GM19025 (cell line): ENCODE measurements around the gene ABCA8.

Source experiments
- ATAC-seq: cut with Tn5 transposase; IDR thresholded peaks from one replicate; pipeline ENCODE4 v1.9.1; 2021; ENCODE audit warnings: mild to moderate bottlenecking, low read depth, moderate library complexity; ENCODE audit not compliant: unreplicated experiment

ABCA8 gene

DNA sequence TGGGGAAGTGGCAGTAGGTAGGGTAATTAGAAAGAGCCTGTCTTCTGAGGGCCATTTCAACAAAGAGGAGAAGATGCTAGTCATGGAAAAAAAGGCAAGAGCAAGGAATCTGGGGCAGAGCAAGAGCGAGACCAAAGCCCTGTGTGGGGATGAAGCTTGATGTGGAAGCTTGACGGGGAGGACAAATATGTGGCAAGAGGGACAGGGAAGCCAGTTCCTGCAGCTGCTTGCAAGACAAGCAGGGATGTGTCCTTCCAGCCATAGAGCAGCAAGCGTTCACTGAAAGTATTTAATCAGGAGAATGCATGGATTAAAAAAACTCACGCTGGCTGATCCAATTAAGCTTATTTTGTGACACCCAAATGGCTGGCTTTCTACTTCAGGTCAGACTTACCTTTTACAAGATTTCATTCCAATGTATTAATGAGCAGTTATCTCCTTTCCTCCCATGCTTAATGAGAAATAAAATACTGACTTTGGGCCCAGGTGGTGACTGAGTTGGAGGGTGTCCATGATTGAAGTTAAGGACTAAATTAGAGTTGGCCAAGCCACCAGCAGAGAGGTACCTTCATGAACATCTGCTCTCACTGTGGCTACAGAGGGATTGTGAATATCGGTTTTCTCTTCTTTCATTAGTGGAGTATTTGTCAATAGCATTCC lies 76.8 kb downstream of the ABCA8 start:
- ATAC-seq, result no peak

DNA sequence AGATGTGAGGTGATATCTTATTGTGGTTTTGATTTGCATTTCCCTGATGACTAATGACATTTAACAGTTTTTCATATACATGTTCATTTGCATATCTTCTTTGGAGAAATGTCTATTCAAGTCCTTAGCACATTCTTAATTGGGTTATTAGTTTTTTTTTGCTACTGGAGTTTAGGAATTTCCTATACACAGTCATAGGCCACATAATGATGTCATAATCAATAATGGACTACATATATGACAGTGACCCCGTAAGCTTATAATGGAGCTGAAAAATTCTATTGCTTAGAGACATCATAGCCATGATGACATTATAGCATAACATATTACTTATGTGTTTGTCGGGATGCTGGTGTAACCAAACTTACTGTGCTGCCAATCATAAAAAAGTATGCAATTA lies 83.7 kb downstream of the ABCA8 start:
- ATAC-seq, result no peak

GRCh38 chr17:68870976-68871375 lies 84.2 kb downstream of the ABCA8 start:
- ATAC-seq, result no peak

DNA sequence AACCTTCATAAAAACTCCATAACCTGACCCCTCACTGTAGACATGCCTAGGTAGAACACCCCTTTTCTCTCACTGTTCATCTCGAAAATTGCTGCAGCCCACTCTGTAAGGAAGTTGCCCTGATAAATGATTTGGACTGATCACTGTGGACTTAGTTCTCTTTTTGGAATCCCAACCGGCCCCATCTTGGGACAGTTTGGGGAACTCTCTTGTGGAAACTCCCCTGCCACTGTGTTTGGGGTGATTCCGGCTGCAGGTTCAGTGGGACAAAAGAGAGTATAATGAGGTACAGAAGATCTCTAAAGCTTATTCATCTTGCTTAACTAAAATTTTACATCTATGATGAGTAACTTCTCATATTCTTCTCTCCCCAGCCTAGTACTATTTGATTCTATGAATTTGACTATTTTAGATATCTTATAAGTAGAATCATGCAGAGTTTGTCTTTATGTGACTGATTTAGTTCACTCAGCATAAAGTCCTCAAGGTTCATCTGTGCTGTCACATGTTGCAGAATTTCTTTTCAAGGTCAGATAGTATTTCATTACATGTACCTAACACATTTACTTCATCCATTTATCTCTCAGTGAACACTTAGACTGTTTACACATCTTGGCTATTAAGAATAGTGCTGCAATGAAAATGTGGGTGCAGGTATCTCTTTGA lies 84.9 kb downstream of the ABCA8 start:
- no peak for ATAC-seq

GRCh38 chr17:68868708-68869107 lies 86.5 kb downstream of the ABCA8 start:
- ATAC-seq, result no peak

- no peak for ATAC-seq
These were observed 87.3 kb downstream of the ABCA8 start for GRCh38 chr17:68867759-68868516.

DNA sequence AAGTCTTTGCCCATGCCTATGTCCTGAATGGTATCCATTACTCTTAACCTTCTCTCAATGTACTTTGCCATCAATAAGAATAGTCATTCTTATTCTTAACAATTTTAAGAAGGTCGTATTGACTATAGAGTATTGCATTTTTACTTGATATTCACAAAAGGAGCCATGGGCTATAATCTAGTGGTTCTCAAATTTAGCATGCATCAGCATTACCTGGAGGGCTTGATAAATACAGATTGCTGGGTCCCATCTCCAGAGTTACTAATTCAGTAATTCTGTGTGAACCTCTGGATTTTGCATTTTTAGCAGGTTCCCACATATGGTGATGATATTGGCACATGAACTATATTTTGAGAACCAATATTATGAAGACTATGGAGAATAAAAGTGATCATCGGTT lies 89.6 kb downstream of the ABCA8 start:
- no peak for ATAC-seq

DNA sequence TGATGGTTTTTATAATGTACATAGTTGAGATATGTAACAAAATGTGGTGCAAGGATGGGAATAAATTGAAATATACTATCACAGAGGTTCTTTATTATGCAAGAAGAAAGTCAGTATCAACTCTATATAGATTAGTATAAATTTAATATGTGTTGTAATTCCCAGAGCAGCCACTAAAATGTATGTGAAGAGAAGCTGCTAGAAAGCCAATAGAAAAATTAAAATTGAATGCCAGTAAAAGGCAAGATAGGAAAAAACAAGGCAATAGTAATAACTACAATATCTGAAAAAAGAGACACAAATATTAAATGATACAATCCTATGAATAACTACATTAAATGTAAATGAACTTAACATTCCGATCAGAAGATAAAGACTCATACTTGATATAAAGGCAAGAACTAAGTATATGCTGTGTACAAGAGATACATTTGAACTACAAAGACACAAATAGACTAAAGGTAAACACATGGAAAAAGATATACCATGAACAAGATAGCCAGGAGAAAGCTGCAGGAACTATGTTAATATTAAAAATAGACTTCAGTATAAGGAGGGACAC lies 92.0 kb downstream of the ABCA8 start:
- no peak for ATAC-seq

- ATAC-seq, result no peak
These were observed 93.6 kb downstream of the ABCA8 start for GRCh38 chr17:68861602-68862001.

DNA sequence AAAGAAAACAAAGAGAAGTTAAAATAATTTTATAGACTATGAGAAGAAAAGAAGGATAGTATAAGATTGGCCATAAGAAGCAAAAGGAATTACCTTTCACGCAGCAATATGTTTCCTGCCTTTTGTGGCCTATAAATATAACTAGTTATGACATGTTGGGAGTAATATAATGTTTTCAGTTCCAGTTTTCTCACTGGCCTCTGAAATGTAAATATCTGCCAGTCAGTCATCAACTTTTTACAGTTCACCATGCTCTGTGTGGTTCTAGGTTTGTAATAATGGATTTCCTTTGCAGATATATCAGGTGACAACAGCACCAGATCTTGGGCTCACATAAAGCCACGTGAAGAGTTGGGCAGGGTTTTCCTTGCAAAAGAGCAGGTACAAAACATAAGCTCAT lies 94.3 kb downstream of the ABCA8 start:
- ATAC-seq, result no peak

DNA sequence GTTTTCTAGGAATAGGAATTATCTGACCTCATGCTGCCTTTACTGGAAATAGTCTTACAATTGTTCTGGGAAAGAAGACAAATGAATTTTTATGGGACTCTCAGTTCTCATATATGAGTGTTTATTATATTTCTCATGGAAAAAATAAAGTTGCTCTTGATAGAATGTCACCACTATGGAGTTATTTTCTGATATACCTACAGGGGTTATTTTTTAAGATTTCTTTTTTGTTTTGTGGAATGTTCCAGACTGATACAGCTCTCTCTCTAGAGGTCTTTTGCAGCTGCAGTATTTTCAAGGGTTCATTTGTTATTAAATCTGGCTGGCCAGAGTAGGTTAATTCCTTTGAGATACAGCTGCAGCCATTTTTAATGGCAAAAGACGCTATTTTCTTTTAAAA lies 100.7 kb downstream of the ABCA8 start:
- no peak for ATAC-seq

- ATAC-seq, result no peak
These were observed 101.8 kb downstream of the ABCA8 start for GRCh38 chr17:68853439-68853838.

- ATAC-seq, result no peak
These were observed 102.2 kb downstream of the ABCA8 start for GRCh38 chr17:68853036-68853435.

DNA sequence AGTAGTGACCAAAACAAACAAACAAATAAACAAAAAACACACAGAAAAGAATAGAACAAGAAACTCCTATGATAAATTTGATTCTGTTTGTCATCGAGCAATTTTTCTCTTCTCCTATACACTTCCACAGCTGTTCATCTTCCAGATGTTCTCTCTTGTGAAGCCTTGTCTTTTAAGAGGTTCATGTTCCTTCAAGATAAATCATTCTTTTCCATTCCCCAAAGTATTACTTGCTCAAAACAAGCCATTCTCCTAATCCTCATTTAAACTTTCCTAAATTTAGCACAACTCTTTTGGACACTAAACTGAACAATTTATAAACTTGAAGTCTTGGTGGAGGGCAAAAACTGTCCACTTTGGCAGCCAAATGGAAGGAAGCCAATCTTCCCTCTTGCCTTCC lies 103.3 kb downstream of the ABCA8 start:
- no peak for ATAC-seq

GRCh38 chr17:68850749-68851510 lies 104.3 kb downstream of the ABCA8 start:
- no peak for ATAC-seq

DNA sequence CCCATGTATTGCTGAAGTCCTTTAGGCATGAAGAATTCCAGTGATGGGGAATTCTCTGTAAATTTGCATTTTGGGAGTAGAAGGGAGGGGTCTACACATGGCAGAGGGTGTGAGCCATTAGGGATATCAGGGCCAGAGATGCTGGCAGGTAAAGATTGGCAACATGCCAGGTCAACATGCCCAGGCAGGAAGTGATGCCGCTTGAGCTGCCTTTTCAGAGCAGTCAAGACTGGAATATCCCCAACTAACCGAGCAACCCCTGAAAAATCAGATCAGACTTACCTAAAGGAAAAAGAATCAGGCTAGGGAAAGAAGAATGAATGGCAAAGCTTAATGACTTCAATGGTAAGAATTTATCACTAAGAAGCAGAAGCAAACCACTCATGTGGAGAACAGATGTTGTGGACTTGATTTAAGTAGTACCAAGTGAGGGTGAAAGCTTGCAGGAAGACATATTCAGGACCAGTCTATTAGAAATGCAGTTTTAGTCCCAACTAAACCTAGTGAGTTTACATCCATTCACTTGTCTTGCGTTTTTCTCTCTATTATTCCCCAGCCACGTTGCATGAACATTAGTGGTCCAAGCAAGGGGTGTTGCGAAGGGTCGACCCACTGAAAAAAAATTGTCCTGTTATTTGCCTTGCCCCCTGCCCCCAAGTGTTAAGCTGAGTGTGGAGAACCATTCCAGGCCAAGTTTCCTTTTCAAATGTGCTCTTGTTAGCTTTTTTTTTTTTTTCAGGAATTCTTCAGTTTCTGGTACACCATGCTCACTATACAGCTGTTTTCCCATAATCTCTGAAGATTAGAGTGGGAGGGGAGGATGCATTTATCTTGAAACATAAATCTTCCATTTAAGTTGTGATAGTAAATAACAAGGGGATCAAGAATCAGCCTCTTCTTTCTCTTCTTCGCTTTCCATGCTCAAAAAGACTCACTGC lies 105.2 kb downstream of the ABCA8 start:
- ATAC-seq, result no peak

- ATAC-seq, result no peak
These were observed 107.5 kb downstream of the ABCA8 start for GRCh38 chr17:68847711-68848110.

DNA sequence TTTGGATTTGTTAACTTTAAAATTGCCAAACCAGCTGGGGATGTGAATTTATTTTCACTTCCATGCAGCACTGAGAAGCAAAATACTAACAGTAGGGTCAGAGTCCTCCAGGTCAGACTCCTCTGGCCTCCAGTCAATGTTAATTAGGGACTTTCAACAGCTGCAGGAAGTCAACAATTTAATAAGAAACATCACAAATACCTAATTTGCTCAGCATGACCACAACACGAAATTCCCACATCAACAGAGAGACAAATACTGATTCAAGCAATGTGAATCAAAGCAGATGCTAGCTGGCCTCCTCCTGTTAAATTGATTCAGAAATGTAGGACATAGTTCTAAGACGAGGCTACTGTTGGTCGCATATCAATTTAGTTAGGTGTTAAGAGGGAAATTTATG lies 111.7 kb downstream of the ABCA8 start:
- ATAC-seq, result no peak

DNA sequence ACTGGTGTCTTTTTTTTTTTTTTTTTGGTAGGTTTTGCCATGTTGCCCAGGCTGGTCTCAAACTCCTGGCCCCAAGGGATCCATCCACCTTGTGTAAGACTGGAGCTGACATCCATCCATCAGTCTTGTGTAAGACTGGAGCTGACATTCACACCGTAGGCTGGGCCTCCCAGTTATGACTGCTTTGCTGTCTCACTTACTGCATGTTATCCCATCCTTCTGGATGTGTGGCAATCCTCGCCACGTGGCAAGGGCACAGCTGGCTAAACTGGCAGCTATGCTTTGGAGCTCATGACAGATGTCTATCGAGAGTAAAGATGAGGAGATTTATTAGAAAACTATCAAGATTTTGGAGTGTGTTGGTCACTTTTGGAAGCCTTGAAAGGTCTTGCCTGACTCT lies 115.1 kb downstream of the ABCA8 start:
- no peak for ATAC-seq

DNA sequence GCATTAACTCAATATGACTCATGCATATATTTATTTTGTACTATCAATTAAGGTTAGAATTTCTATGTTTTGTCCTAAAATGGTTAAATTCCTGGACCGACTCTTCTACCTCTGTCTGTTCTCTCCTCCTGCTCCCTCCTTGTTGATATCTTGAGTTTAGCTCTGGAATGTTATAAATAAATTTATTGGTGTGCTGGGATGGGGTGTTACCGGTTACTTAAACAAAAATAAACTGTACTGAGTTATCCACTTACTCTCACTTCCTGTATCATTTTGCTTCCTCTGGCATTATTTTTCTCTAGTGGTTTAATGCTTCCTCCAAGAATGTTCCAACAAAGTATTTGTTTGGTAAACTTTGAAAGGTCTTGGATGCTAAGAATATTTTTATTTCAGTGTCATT lies 120.1 kb downstream of the ABCA8 start:
- no peak for ATAC-seq
